Tibial nerve (tissue), 4 donors: ENCODE measurements around the gene PEX3.

Experiments
- EP300 ChIP-seq, 2 donors: sonication (generic); formaldehyde crosslinking; IDR thresholded peaks; one replicate each; pipeline ENCODE4 v1.6.1; 2017; ENCODE audit warnings: antibody characterized with exemption in 2 of 2, mild to moderate bottlenecking in 1 of 2
- POLR2A ChIP-seq, 2 donors: fragments of 450-650 bp; IDR thresholded peaks; one replicate each; pipeline ENCODE4 v1.6.1; 2017; ENCODE audit warnings: antibody characterized with exemption in 2 of 2, mild to moderate bottlenecking in 2 of 2, moderate library complexity in 2 of 2
- TF ChIP-seq, protein P1 (sequence below), 5 experiments: fragments of 200-600 bp in 3 of 5; fragments of 450-650 bp in 2 of 5; sonication (generic) in 3 of 5; IDR thresholded peaks; one replicate each; pipeline ENCODE4 v1.5.1; 2016 to 2019; ENCODE audit warnings: antibody characterized with exemption in 5 of 5, mild to moderate bottlenecking in 3 of 5, moderate library complexity in 2 of 5

DNA sequence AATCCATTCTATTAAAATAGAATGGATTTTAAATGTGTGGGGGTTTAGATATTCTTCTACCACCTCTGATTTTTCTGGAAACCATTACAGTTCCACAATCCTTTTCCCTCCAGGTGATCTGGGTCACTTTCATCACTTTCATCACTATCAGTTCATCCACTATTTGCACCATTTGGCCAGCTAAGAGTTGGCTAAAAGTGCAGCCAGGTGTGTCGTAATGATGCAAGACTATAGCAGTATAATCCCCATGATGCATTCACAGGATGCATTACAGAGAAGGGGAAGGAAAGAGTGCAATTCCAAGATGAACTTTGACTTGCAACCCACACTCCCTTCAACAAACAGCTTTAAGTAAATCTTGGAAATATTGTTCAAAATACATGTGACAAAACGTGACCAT, 56.0 kb downstream of the PEX3 start:
- TF ChIP-seq, protein P1, sequence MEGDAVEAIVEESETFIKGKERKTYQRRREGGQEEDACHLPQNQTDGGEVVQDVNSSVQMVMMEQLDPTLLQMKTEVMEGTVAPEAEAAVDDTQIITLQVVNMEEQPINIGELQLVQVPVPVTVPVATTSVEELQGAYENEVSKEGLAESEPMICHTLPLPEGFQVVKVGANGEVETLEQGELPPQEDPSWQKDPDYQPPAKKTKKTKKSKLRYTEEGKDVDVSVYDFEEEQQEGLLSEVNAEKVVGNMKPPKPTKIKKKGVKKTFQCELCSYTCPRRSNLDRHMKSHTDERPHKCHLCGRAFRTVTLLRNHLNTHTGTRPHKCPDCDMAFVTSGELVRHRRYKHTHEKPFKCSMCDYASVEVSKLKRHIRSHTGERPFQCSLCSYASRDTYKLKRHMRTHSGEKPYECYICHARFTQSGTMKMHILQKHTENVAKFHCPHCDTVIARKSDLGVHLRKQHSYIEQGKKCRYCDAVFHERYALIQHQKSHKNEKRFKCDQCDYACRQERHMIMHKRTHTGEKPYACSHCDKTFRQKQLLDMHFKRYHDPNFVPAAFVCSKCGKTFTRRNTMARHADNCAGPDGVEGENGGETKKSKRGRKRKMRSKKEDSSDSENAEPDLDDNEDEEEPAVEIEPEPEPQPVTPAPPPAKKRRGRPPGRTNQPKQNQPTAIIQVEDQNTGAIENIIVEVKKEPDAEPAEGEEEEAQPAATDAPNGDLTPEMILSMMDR (IDR thresholded peaks at IDR 0.05): no peak
- TF ChIP-seq EP300 (IDR thresholded peaks at IDR 0.05): no peak
- TF ChIP-seq POLR2A (IDR thresholded peaks at IDR 0.05): no peak
